ENCODE measurements around the gene HPS1.

GRCh38 chr10:98436704-98437103, 10.0 kb downstream of the HPS1 start:
- TF ChIP-seq CTCF (IDR thresholded peaks at IDR 0.05) (no peak), POLR2A (IDR thresholded peaks at IDR 0.05) (no peak)
